Hepatocyte (in vitro differentiated cells): ENCODE data around the gene PDX1. TPM values are rescaled to one million over a fixed set of nuclear protein-coding genes. Genes with fewer than 3 reads are reported as not detected.

ENCODE experiments used
- DNase-seq: peaks from one replicate; pipeline ENCODE4 v3.0.0-alpha.2; 2016; ENCODE audit warnings: low spot score
- H2AFZ ChIP-seq: fragments of 200-600 bp; sonication (generic); 2 replicates; pipeline ENCODE4 v1.6.0; 2016; ENCODE audit warnings: antibody characterized with exemption, mild to moderate bottlenecking
- H3K27ac ChIP-seq: fragments of 200-600 bp; sonication (generic); 2 replicates; pipeline ENCODE4 v1.5.1; 2016; ENCODE audit warnings: mild to moderate bottlenecking
- H3K27me3 ChIP-seq: fragments of 200-600 bp; sonication (generic); 2 replicates; pipeline ENCODE4 v1.6.1; 2016
- H3K36me3 ChIP-seq: fragments of 200-600 bp; sonication (generic); replicated peaks from 2 replicates; pipeline ENCODE4 v1.5.1; 2016; ENCODE audit warnings: low read depth; ENCODE audit not compliant: insufficient read depth
- H3K4me1 ChIP-seq: fragments of 200-600 bp; sonication (generic); 2 replicates; pipeline ENCODE4 v1.5.1; 2016; ENCODE audit warnings: mild to moderate bottlenecking, moderate library complexity; ENCODE audit not compliant: insufficient read depth
- H3K4me2 ChIP-seq: fragments of 200-600 bp; sonication (generic); 2 replicates; pipeline ENCODE4 v1.6.0; 2016
- H3K4me3 ChIP-seq: fragments of 200-600 bp; sonication (generic); 2 replicates; pipeline ENCODE4 v1.5.1; 2016; ENCODE audit warnings: mild to moderate bottlenecking
- H3K79me2 ChIP-seq: fragments of 200-600 bp; sonication (generic); 2 replicates; pipeline ENCODE4 v1.6.0; 2017; ENCODE audit warnings: mild to moderate bottlenecking
- H3K9me2 ChIP-seq: fragments of 200-600 bp; sonication (generic); replicated peaks from 2 replicates; pipeline ENCODE4 v1.6.0; 2017; ENCODE audit warnings: mild to moderate bottlenecking; ENCODE audit not compliant: insufficient read depth
- H3K9me3 ChIP-seq: fragments of 200-600 bp; sonication (generic); 2 replicates; pipeline ENCODE4 v1.5.1; 2016; ENCODE audit warnings: low read depth, mild to moderate bottlenecking
- H4K20me1 ChIP-seq: fragments of 200-600 bp; sonication (generic); 2 replicates; pipeline ENCODE4 v1.6.0; 2016; ENCODE audit warnings: mild to moderate bottlenecking; ENCODE audit not compliant: insufficient read depth, poor library complexity, severe bottlenecking
- CTCF ChIP-seq: fragments of 200-600 bp; sonication (generic); IDR thresholded peaks from 2 replicates; pipeline ENCODE4 v1.5.1; 2016; ENCODE audit warnings: antibody characterized with exemption, mild to moderate bottlenecking; ENCODE audit not compliant: poor library complexity
- EZH2 ChIP-seq: fragments of 200-600 bp; sonication (generic); IDR thresholded peaks from 2 replicates; pipeline ENCODE4 v1.6.1; 2016; ENCODE audit warnings: antibody characterized with exemption, mild to moderate bottlenecking, borderline replicate concordance
- EZH2phosphoT487 ChIP-seq: fragments of 200-600 bp; sonication (generic); IDR thresholded peaks from one replicate; pipeline ENCODE4 v1.6.1; 2018; ENCODE audit warnings: antibody characterized with exemption, mild to moderate bottlenecking, low read depth, moderate library complexity; ENCODE audit not compliant: unreplicated experiment, severe bottlenecking
- WGBS: methylation state at CpG from one replicate; pipeline ENCODE4 v1.1.6; 2016; ENCODE audit warnings: low lambda C conversion rate; ENCODE audit errors: missing lambda C conversion rate; 5-methylcytosine and 5-hydroxymethylcytosine counted together
- polyA plus RNA-seq: library from polyadenylated mRNA; unstranded; fragments of >200 nt; fragmentation: Nextera tagmentation; extraction: Ambion mirVana; gene quantifications from 2 replicates; pipeline ENCODE4 v1.2.1, GENCODE V29; 2016
- total RNA-seq: library from RNA; depleted of rRNA; stranded (reverse); fragments of >200 nt; gene quantifications from 2 replicates; pipeline ENCODE4 v1.2.3, GENCODE V29; 2014

The PDX1 gene
- total and polyA plus RNA-seq, 2 experiments from 2014 or later, result 1.3 to 1.8 TPM

GRCh38 chr13:27923794-27924528, 4.2 kb downstream of the PDX1 start:
- H4K20me1 ChIP-seq, result no peaks in the 10 kb centered on the region
- 8% methylated on average over 45 of the region's 48 CpGs for WGBS

GRCh38 chr13:27924529-27925141, 4.8 kb downstream of the PDX1 start:
- 11% methylated on average over 22 of the region's 46 CpGs for WGBS
- no peaks in the 10 kb centered on the region for H3K36me3 ChIP-seq
- H3K4me2 ChIP-seq, result peak overlapping the region; percentile 71
- no peak overlapping the region for H3K27ac ChIP-seq
- no peaks in the 10 kb centered on the region for H3K9me2 ChIP-seq
- H3K4me3 ChIP-seq, result no peak overlapping the region
- peak; percentile 14 for TF ChIP-seq EZH2
- no peak for TF ChIP-seq EZH2phosphoT487
- TF ChIP-seq CTCF, result no peak
- H2AFZ ChIP-seq, result no peak overlapping the region
- no peak for DNase-seq
- H4K20me1 ChIP-seq, result no peaks in the 10 kb centered on the region
- peaks cover 12% of the 10 kb centered on the region for H3K4me1 ChIP-seq
- H3K9me3 ChIP-seq, result no peaks in the 10 kb centered on the region
- H3K27me3 ChIP-seq, result peaks cover 100% of the 10 kb centered on the region
- no peaks in the 10 kb centered on the region for H3K79me2 ChIP-seq

More at GRCh38 chr13:27923794-27924528, 4.2 kb downstream of the PDX1 start:
- Histone ChIP-seq H3K9me3 (no peaks in the 10 kb centered on the region), H3K4me3 (no peak overlapping the region), H3K27me3 (peaks cover 100% of the 10 kb centered on the region), H2AFZ (no peak overlapping the region), H3K27ac (no peak overlapping the region), H3K4me2 (peak overlapping the region; percentile 71), H3K36me3 (no peaks in the 10 kb centered on the region), H3K79me2 (no peaks in the 10 kb centered on the region), H3K9me2 (no peaks in the 10 kb centered on the region), H3K4me1 (peaks cover 14% of the 10 kb centered on the region)
- no peak for DNase-seq
- TF ChIP-seq EZH2phosphoT487 (peak; percentile 5), CTCF (no peak), EZH2 (peak; percentile 91)

- Histone ChIP-seq H2AFZ (no peak overlapping the region), H3K27me3 (peaks cover 100% of the 10 kb centered on the region), H3K9me2 (no peaks in the 10 kb centered on the region), H3K4me2 (no peak overlapping the region), H3K4me1 (peaks cover 4% of the 10 kb centered on the region), H3K36me3 (no peaks in the 10 kb centered on the region), H4K20me1 (no peaks in the 10 kb centered on the region), H3K9me3 (no peaks in the 10 kb centered on the region), H3K27ac (no peak overlapping the region), H3K4me3 (no peak overlapping the region), H3K79me2 (no peaks in the 10 kb centered on the region)
- no peak for DNase-seq
- WGBS, result 54% methylated on average over 9 of the region's 9 CpGs
- TF ChIP-seq EZH2phosphoT487 (peak; percentile 62), CTCF (no peak)
These were observed 5.6 kb downstream of the PDX1 start for GRCh38 chr13:27925220-27925991.
